Activated CD4-positive, alpha-beta T cell treated with anti-CD3 and anti-CD28 coated beads for 4 hours (primary cell): ENCODE results near the gene PHKG2.
A peak's percentile ranks its signal among the peaks of the same experiment; 100 is the strongest.

ENCODE experiments used
- DNase-seq, 2 donors: peaks; one replicate each; pipeline ENCODE4 v3.0.0-alpha.2; 2020

The PHKG2 gene

DNA sequence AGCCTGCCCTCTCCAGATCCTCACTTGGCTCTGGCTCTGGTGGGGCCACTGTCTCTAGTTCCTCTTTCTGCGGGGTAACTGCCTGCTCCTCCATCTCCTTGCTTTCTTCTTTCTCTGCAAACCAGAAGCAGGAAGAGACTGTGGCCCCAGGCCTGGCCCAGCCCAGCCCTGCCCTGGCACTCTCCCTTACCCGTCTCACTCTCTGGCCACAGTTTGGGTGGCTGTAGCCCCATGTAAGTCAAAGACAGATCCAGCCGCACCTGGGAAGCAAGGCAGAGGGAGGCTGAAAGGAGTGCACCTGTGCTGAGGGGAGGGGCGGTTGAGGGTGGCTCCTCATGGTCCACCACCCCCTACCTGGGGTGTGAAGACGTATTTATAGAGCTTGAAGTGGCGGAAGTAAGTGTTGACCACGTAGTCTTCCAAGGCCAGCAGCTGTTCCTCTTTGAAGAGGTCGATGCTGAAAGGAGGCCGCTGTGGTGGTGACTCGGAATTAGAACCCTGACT, 10.8 kb downstream of the PHKG2 start:
- DNase-seq: no peak

DNA sequence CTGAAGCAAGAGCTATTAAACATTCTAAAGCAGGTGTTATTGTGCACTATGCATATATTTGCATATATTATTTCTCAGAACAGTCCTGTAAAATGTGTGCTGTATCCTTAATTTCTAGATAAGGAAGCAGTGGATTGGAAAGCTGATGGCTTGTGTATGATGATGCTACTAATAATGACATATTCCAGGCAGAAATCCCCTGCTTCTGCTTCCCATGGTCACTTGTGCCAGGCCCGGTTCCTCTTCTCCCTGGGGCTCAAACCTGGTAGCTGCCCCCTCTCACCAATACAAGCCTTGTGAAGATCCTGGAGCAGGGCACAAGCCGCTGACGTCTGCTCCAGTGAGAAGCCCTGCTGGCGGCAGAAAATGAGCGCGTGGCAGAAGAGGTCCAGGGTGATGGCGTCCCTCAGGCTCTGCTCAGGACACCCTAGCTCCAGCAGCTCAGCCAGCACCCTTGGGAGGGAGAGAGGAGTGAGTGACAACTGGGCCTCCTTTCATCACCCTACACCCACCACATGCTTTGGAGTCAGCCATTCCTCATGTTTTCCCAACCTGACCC, 11.9 kb downstream of the PHKG2 start:
- no peak for DNase-seq

DNA sequence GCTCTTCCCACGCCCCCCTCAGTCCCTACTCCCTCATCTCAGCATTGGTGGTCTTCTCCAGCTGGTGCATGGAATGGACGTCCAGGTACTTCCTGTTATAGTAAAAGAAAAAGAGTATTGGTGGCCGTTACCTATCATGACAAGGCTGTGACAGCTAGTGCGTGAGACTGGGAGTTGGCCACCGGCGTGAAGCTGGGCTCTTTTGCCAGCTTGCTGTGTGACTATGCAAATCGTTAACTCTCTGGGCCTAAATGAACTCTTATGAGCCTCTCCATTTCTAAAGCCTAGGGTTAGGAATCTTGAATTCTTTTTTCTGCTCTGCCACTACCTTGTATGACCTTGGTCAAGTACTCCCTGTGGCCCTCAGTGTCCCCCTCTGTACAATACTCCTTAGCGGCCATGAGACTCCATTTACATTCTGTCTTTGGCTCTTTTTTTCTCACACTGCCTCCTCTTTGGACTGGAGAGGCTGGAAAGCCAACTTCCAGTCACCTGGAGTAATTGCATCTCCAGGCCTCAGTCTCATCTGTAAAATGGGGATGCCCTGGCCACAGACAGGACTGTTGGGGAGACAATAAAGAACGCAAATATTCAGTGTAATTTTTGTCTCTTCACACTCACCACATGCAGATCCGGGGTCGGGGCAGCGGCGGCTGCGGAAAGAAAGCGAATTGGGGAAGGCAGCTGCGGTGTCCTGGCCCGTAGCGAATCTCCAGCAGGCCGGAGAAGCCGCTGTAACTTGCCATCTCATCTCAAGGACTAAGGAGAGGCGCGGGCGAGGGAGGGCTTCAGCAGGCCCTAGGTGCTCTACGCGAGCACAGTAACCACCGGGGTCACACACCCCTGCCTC, 12.6 kb downstream of the PHKG2 start:
- DNase-seq: no peak

DNA sequence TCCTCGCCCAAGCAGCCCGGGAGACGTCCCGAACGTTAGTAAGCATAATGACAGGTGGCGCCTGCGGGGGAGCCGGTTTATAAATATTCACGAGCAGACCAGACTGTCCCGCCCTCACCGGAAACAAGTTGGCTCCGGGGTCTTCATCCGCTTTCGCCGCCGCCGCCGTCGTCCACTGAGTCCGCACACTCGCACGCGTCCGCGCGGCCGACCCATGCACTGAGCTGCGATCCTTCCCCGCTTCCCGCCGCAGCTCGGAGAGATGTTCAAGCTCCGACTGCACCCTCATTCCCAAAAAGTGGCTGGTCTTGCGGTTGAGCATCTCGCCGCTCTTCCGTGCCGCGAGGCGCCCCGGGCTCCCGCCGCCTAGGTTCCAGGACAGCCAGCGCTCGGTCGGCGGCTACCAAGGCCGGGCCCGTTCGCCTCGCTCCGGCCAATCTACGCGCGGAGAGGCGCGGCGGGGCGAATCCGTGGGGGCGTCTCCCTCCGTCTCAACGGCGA, 13.3 kb downstream of the PHKG2 start:
- peak; percentile 28 to 33 for DNase-seq

DNA sequence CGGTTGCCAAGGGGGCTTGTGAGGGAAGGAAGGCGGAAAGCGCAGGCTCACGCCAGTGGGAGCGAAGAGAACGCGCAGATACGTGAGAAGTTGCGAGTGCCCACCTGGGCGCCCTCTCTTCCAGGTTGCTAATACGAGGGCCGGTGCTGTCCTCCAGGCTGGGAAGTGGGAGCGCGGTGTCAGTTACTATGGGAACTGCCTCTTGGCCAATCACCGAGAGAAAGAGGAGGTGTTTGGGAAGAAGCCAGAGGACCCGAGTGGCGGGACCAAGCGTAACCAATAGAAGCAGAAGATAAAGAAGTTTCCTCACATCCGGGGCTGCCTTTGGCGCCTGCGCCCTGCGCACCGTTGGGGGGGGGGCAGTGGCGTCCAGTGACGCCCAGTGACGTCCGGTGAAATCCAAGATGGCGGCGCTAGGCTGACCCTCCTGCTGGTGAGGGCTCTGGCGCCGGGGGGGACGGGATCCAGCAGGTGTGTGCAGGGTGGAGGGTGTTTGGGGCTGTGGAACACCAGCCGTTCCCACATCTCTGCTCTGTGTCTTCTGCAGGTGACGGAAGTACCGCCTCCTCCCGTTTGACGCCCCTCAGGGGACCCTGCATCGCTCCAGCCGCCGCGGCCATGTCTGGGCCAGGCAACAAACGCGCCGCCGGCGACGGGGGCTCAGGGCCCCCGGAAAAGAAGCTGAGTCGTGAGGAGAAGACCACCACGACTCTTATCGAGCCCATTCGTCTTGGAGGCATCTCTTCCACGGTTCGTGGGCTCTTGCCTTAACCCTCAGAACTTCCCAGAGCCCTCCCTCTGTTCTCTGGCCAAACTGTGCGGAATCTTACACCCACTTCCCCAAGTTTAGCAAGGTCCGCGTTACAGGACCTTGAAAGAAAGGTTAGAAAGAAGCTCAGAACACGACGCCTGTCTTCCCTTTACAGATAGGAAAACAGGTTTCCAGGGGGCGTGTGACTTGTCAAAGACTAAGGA, 14.0 kb downstream of the PHKG2 start, which contains the start of the genes CFAP119 and RNF40:
Gene CFAP119 (minus strand): TSS at position 135 of the 975 bp plus-strand sequence. CDS start 314 bp downstream, outside the sequence.
Gene RNF40 (plus strand): TSS at position 395 of the 975 bp plus-strand sequence. CDS start 224 bp downstream, at position 619.
- DNase-seq: peak; percentile 82 to 83

DNA sequence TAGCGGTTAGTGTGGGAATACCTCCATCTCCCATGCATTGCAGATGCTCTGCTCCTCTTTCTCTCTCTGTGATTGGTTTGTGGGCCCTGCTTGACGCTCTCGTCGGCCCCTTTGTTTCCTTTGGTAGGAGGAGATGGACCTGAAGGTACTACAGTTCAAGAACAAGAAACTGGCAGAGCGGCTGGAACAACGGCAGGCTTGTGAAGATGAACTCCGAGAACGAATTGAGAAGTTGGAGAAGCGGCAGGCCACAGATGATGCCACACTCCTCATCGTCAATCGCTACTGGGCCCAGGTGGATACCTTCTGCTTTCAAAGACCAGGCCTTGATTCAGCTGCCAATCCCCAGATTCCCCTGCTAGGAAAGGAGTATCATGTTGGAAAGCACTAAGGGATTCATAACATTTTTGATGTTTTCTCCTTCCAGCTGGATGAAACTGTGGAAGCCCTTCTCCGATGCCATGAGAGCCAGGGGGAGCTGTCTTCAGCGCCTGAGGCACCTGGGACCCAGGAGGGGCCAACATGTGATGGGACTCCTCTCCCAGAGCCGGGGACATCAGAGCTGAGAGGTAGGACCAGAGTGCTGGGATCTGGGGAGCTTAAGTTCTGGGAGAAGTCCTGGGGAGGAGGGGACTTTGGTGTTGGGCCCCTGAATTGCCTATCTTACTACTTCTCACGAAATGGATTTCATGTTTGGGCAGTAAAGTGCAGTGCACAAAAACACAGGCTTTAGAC, 14.9 kb downstream of the PHKG2 start:
- DNase-seq: no peak

DNA sequence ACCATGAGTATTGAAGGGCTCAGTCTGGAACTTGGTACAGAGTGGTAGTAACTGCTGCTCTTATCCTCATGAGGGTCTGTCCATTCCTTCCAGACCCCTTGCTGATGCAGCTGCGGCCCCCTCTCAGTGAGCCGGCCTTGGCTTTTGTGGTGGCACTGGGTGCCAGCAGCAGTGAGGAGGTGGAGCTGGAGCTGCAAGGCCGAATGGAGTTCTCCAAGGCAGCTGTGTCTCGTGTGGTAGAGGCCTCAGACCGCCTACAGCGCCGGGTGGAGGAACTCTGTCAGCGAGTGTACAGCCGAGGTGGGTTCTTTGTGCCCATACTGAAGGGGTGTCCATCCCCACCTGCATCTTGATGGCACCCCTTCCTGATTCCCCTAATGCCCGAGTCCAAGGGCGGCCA, 15.9 kb downstream of the PHKG2 start:
- no peak for DNase-seq

DNA sequence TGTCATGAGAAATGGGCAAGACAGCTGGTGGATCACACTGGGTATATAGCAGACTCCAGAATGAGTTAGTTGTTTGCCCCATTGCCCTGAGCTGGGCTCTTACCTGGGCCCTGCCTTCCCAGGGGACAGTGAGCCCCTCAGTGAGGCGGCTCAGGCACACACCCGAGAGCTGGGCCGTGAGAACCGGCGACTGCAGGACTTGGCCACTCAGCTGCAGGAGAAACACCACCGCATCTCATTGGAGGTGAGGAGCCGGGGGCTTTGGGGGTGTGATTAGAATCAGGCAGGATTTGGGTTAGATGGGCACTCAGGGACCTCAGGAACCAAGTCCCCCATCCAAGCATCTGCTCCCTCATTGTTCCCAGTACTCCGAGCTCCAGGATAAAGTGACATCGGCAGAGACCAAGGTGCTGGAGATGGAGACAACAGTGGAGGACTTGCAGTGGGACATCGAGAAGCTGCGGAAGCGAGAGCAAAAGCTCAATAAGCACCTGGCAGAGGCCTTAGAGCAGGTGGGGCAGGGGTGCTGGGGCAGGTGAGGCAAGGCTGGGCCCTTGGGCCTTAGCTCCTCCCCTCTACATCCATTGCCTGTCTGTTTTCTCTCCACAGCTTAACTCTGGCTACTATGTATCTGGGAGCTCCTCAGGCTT, 16.7 kb downstream of the PHKG2 start:
- DNase-seq: no peak

DNA sequence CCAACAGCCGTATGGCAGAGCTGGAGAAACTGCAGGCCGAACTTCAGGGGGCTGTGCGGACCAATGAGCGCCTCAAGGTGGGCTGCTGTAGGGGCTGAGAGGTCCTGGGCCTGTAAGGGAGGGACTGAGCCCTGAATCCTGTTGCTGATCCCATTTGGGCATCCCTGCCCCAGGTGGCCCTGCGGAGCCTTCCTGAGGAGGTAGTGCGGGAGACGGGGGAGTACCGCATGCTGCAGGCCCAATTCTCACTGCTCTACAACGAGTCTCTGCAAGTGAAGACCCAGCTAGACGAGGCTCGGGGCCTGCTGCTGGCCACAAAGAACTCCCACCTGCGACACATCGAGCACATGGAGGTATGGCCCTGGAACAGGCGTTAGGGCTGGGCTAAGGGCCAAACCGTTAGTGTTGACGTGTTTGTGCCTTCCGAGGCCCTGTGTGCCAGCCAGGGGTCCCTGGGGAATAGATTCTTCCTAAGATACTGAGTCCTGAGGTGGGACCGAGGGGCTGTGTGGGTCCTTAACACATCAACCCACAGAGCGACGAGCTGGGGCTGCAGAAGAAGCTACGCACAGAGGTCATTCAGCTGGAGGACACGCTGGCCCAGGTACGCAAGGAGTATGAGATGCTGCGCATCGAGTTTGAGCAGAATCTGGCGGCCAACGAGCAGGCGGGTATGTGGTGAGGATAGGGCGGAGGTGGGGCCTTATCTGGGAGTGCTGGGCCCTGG, 18.1 kb downstream of the PHKG2 start:
- no peak for DNase-seq

DNA sequence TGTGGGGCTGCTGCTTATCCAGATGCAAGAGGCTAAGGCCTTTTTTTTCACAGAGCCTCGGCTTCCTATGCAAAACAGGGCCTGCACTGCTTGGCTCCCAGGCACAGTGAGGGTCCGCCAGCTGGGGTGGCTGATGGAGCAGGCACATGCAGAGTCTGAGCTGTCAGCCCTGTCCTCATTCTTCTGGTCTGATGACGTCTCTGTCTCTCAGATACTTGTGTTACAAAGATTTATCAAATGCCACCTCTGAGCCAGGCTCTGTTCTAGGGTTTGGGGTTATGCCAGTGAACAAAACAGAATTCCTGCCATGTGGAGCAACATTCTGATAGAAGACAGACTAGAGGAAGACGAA, 18.7 kb downstream of the PHKG2 start:
- no peak for DNase-seq

DNA sequence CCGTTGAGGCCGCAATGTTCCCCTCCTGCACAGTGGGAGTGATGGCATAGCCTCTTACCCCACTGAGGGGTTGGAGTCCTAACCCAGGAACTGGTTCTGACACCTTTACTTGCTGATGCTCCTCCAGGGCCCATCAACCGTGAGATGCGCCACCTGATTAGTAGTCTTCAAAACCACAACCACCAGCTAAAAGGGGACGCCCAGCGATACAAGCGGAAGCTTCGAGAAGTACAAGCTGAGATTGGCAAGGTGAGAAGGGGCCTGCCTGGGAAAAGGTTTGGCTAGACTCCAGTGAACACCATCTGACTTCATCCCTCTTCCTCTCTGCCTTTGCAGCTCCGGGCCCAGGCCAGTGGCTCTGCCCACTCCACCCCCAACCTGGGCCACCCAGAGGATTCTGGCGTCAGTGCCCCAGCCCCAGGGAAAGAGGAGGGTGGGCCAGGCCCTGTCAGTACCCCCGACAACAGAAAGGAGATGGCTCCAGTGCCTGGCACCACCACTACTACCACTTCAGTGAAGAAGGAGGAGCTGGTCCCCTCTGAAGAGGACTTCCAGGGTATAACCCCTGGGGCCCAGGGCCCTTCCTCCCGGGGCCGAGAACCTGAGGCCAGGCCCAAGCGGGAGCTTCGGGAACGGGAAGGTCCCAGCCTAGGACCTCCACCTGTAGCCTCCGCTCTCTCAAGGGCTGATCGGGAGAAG, 19.7 kb downstream of the PHKG2 start:
- no peak for DNase-seq

DNA sequence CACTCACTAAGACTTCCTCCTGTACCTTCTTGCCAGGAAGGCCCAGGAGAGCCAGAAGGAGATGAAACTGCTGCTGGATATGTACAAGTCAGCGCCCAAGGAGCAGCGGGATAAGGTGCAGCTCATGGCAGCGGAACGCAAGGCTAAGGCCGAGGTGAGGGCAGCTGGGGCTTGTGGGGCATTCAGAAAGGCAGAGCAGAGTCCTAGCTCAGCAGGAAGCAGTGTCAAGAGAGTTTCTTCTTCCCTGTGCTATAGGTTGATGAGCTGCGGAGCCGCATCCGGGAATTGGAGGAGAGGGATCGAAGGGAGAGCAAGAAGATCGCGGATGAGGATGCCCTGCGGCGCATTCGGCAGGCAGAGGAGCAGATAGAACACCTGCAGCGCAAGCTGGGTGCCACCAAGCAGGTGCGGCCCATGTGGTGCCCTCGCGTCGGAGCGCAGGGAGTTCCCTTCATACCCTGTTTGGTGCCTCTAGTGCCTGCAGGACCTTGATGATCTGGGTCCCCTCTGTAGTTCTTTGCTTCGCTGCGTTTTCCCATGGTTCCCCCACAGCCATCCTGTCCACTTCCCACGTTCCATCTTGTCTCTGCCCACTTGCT, 20.5 kb downstream of the PHKG2 start:
- DNase-seq: no peak

DNA sequence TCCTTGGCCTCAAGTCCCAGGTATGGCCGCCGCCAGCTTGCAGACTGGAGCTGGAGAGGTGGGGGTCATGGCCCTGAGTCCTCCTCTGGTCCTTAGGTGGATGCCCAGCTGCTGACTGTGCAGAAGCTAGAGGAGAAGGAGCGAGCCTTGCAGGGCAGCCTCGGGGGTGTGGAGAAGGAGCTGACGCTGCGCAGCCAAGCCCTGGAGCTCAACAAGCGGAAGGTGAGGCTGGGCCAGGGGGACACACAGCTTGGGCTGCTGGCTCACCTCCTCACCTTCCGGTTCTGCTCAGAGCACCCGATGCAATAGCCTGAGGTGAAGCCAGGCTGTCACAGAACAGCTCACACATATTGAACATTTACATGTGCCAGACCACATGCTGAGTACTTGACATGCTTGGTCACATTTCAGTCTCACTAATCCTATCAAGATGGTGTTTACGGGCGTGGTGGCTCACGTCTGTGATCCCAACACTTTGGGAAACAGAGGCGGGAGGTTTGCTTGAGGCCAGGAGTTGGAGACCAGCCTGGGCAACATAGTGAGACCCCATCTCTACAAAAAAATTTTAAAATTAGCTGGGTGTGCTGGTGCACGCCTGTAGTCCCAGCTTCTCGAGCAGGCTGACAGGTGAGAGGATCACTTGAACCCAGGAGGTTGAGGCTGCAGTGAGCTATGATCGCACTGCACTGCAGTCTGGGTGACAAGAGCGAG, 21.3 kb downstream of the PHKG2 start:
- DNase-seq: no peak

DNA sequence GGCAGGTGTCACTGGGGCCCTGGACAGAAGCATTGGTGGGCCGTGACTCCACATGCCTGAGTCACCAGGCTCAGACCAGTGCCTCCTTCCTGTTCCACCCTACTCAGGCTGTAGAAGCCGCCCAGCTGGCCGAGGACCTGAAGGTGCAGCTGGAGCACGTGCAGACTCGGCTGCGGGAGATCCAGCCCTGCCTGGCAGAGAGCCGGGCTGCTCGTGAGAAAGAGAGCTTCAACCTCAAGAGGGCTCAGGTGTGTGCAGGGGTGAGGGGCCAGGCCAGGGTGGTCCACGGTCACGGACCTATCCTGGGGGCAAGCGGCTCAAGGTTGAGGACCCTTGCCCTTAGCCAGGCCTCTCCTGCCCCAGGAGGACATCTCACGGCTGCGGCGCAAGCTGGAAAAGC, 23.5 kb downstream of the PHKG2 start:
- DNase-seq: no peak

DNA sequence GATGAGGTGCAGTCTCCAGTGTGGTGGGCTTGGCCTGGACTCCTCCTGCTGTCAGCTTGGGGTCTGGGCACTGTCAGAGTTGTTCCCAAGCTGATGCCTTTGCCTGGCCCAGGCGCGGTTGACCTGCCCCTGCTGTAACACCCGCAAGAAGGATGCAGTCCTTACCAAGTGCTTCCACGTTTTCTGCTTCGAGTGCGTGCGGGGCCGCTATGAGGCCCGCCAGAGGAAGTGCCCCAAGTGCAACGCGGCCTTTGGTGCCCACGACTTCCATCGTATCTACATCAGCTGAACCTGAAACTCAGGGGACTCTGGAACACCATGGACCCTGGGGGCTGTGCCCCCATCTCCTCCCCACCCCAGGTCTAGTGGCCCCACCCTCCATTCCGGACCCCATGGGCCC, 25.6 kb downstream of the PHKG2 start:
- no peak for DNase-seq

DNA sequence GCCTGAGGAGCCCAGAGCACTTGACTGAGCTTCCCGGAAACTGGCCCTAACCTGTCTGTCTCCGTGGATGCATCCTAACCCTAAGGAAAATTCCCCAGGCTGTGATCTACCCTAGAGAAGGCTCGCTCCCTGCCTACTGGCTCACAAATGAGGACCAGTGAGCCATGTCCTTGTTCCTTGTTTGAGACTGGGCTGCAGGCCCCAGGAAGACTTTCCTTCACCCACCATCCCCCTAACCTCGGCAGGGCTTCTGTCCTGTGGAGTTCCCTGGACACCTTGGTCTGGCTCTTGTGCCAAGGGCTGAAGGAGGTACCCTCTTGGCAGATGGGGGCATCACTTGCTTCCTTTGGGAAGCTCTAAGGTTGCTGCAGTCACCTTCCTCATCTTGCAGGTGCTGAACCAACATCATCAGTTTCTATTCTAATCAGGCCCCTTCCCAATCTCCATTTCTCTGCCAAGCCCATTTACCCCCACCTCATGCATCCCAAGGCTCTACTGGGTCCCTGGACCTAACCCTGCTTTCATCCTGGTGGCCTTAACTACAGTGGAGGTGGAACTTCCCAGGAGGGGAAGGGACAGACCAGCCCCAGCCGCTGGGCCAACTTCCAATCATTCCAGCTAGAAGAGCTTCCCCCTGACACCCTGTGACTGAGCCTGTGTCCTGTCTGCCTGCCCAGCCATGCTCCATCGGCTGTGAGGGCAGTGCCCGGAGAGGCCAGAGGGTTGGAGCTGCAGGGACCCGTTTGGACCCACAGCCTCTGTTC, 26.3 kb downstream of the PHKG2 start:
- DNase-seq: no peak

DNA sequence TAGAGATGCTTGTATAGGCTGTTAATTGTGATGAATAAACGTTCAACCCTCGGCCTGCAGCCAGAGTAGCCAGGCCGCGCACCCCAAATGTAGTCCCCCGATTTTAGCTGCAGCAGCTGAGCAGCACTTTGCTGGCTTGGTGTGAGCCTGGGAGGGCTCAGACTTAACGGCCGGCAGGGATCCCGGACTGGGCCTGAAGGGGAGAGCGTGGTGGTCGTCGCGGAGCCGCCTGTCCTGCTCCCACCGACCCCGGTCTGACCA, 26.8 kb downstream of the PHKG2 start:
- DNase-seq: no peak

DNA sequence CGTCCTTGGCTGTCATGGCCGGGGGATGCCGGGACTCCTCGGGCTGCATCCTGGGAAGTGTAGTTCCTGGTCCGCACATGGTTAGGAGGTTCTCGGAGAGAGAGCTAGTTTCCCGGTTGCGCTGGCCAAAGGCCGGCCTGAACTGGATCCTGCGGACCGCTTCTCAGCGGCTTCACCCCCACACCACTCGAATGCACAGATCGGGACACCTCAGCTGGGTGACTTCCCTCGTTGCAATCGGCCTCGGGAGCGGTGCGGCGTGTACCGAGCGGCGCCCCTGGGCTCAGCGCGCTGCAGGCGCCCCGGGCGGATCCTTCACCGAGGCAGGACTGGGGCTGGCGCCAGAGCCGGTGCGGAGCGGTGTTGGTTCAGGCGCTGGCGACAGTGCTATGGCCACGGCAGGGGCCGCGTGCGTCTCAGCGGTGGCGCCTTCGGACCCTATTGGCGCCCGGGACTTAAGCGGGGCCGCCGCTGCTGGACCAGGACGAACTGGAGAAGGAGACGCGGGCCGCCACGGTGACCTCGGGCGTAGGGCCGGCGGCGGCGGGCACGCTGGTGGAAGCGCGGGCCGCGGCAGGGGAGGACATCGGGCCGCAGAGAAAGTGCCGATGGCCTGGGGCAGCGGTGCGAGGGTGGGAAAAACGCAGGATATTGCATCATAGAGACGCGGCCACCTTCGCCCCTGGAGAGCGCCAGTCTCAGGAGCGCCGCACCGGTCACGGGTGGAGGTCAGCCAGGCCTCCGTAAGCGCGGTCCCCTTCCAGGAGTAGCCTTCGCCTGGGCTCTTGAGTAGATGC, 27.4 kb downstream of the PHKG2 start:
- DNase-seq: peak; percentile 53
